B cell (primary cell): ENCODE results near the gene BCL3.

Experiments used
- EZH2 ChIP-seq: IDR thresholded peaks from 2 replicates; pipeline ENCODE4 v1.6.1; 2012; ENCODE audit warnings: borderline replicate concordance, low read depth, mild to moderate bottlenecking, moderate library complexity, low read length; ENCODE audit not compliant: insufficient read depth, poor library complexity, severe bottlenecking
- TF ChIP-seq, protein P1 (sequence below): fragments of 200-600 bp; IDR thresholded peaks from one replicate; pipeline ENCODE4 v1.8.0; 2022; ENCODE audit warnings: antibody characterized with exemption, mild to moderate bottlenecking

DNA sequence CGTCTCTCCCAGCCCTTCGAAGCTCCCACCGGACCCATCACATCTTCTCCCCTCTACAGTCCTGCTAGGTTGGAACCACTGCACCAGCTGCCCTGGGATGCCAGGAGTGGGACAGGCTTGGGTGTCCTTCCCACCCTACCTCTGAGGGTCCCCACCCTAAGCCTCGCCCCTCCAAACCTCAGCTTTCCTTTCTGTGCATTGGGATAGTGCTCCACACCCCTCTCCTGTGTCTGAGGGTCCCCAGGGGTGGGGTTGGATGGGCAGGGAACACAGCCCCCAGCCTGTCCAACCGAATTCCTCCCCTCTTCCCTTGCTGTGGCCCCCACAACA lies 1.9 kb upstream of the BCL3 start:
- TF ChIP-seq, protein P1, sequence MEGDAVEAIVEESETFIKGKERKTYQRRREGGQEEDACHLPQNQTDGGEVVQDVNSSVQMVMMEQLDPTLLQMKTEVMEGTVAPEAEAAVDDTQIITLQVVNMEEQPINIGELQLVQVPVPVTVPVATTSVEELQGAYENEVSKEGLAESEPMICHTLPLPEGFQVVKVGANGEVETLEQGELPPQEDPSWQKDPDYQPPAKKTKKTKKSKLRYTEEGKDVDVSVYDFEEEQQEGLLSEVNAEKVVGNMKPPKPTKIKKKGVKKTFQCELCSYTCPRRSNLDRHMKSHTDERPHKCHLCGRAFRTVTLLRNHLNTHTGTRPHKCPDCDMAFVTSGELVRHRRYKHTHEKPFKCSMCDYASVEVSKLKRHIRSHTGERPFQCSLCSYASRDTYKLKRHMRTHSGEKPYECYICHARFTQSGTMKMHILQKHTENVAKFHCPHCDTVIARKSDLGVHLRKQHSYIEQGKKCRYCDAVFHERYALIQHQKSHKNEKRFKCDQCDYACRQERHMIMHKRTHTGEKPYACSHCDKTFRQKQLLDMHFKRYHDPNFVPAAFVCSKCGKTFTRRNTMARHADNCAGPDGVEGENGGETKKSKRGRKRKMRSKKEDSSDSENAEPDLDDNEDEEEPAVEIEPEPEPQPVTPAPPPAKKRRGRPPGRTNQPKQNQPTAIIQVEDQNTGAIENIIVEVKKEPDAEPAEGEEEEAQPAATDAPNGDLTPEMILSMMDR = no peak
- no peak for TF ChIP-seq EZH2
